ENCODE data around the gene PAQR8. TPM values are rescaled to one million over a fixed set of nuclear protein-coding genes. Genes with fewer than 3 reads are reported as not detected.

The PAQR8 gene
- total and polyA plus RNA-seq, 2 of the 4 experiments (the other 2 are of a cell fraction), result 1.4 to 1.6 TPM

- intact Hi-C loops (cut with micrococcal nuclease), result loop anchor here (2.0 to 5.0 kb wide), 2 partner anchors 45 to 67 kb away; partner anchors contain the start of gene MCM3
- peak overlapping the region; percentile 43 for H3K18ac ChIP-seq (ENCODE audit: low read depth, low read length)
- H3K9ac ChIP-seq (ENCODE audit: low read depth, low read length), result peak overlapping the region; percentile 1; the same call in 1 of the 2 replicates
Observed at GRCh38 chr6:52351879-52352238, 10.1 kb upstream of the PAQR8 start.

More at GRCh38 chr6:52351879-52352238, 10.1 kb upstream of the PAQR8 start:
- H2AK9ac ChIP-seq (replicated peaks; ENCODE audit: low read depth, low read length, poor library complexity), result peak overlapping the region; percentile 8
- H3K36me3 ChIP-seq (ENCODE audit: control insufficient read depth, insufficient read depth, low read length), result no peaks in the 10 kb centered on the region
- dilution Hi-C loops (cut with HindIII; ENCODE audit: low sequenced_read_pairs, unreplicated experiment), result no loop called here
- peaks cover 10% of the 10 kb centered on the region for H3K9me1 ChIP-seq (ENCODE audit: insufficient read depth, low read length)
- no peaks in the 10 kb centered on the region for H3K9me3 ChIP-seq (ENCODE audit: control insufficient read depth, insufficient read depth, low read length)
- peak overlapping the region; percentile 88 for H2AFZ ChIP-seq (replicated peaks; ENCODE audit: low read length, poor library complexity)
- H3K27ac ChIP-seq (ENCODE audit: insufficient read depth, low read length), result peak overlapping the region; percentile 61
- no peaks in the 10 kb centered on the region; the same call in 1 of the 2 replicates for H4K20me1 ChIP-seq (ENCODE audit: insufficient read depth, low read length)
- peak overlapping the region; percentile 16 for H3K4ac ChIP-seq (ENCODE audit: low read depth, low read length)
- peak overlapping the region; percentile 4; the same call in 1 of the 2 replicates for H4K5ac ChIP-seq (ENCODE audit: low read depth, low read length)
- peak overlapping the region; percentile 27 for H2BK5ac ChIP-seq (ENCODE audit: low read depth, low read length, poor library complexity, severe bottlenecking)
- H2BK20ac ChIP-seq (ENCODE audit: low read depth, low read length), result peak overlapping the region; percentile 14
- ChIA-PET CTCF (interaction anchor here (0.6 to 1.8 kb wide), 3 partner anchors 8 to 67 kb away, joined by 3 to 8 read pairs (median 6); partner anchors contain the start of gene MCM3), POLR2A (ENCODE audit: unreplicated experiment) (no interaction called here)
- in situ Hi-C loops (cut with MboI; ENCODE audit: low sequenced_read_pairs), result no loop called here
- H3K27me3 ChIP-seq (ENCODE audit: control insufficient read depth, insufficient read depth, low read length), result peaks cover 5% of the 10 kb centered on the region; the same call in 1 of the 2 replicates
- H2BK120ac ChIP-seq (ENCODE audit: low read depth, low read length), result peak overlapping the region; percentile 78
- H3K4me3 ChIP-seq (ENCODE audit: insufficient read depth, low read depth, low read length), result no peak overlapping the region
- H3K4me2 ChIP-seq (ENCODE audit: low read depth, low read length), result peak overlapping the region; percentile 50
- peaks cover 7% of the 10 kb centered on the region for H3K4me1 ChIP-seq (ENCODE audit: control insufficient read depth, insufficient read depth, low read length)
- peak overlapping the region; percentile 34 to 57 for H4K8ac ChIP-seq (ENCODE audit: low read depth in 2 of 2, low read length in 2 of 2)
- no TSS peak for BruUV-seq (replicated peaks)
- H4K91ac ChIP-seq (ENCODE audit: insufficient read depth, low read depth, low read length), result peak overlapping the region; percentile 20
- peak overlapping the region; percentile 51; the same call in 1 of the 2 replicates for H3K23ac ChIP-seq (ENCODE audit: low read depth, low read length)
- H2AK5ac ChIP-seq (ENCODE audit: low read depth, low read length), result peak overlapping the region; percentile 80
- DNase-seq, result no peak
- peak overlapping the region; percentile 54; the same call in 1 of the 2 replicates for H3K14ac ChIP-seq (replicated peaks; ENCODE audit: low read depth, low read length)
- no peak overlapping the region for H3K56ac ChIP-seq (ENCODE audit: extremely low read depth, insufficient read depth, low read length)
- no peak for ATAC-seq (ENCODE audit: low read depth)
- 100% methylated on average over 1 of the region's 1 CpG; no CpG with 5 or more reads in 1 of the 2 experiments for WGBS, 2 experiments (ENCODE audit: extremely low coverage in 2 of 2, insufficient read length in 1 of 2)
- TF ChIP-seq CHD1 (IDR thresholded peaks at IDR 0.05; ENCODE audit: low read depth, low read length), result no peak
- TF ChIP-seq RCOR1 (IDR thresholded peaks at IDR 0.05; ENCODE audit: insufficient replicate concordance, low read length), result no peak
- peak overlapping the region; percentile 22; the same call in 2 of the 3 replicates for H2BK15ac ChIP-seq (ENCODE audit: low read depth, low read length)
- no peaks in the 10 kb centered on the region for H3K79me1 ChIP-seq (ENCODE audit: low read depth in 1 of 2, low read length in 2 of 2)
